Neural progenitor cell (in vitro differentiated cells): ENCODE measurements around the gene SFR1. TPM values are rescaled to one million over a fixed set of nuclear protein-coding genes. Genes with fewer than 3 reads are reported as not detected.

Experiments used
- DNase-seq: peaks from one replicate; pipeline ENCODE4 v3.0.0-alpha.2; 2016; ENCODE audit warnings: low spot score
- H2AFZ ChIP-seq: fragments of 200-600 bp; sonication (generic); replicated peaks from 2 replicates; pipeline ENCODE4 v1.6.1; 2016; ENCODE audit warnings: antibody characterized with exemption
- H3F3A ChIP-seq: fragments of 200-600 bp; sonication (generic); 2 replicates; pipeline ENCODE4 v1.6.1; 2016; ENCODE audit warnings: antibody characterized with exemption, low read depth
- H3K27ac ChIP-seq: fragments of 200-600 bp; sonication (generic); 2 replicates; pipeline ENCODE4 v1.5.1; 2016; ENCODE audit warnings: mild to moderate bottlenecking
- H3K27me3 ChIP-seq: fragments of 200-600 bp; sonication (generic); 2 replicates; pipeline ENCODE4 v1.6.1; 2016; ENCODE audit warnings: mild to moderate bottlenecking, moderate library complexity
- H3K36me3 ChIP-seq: fragments of 200-600 bp; sonication (generic); 2 replicates; pipeline ENCODE4 v1.5.1; 2016
- H3K4me1 ChIP-seq: fragments of 200-600 bp; sonication (generic); 2 replicates; pipeline ENCODE4 v1.6.1; 2016; ENCODE audit warnings: mixed run types
- H3K4me2 ChIP-seq: fragments of 200-600 bp; sonication (generic); 2 replicates; pipeline ENCODE4 v1.6.1; 2016
- H3K4me3 ChIP-seq: fragments of 200-600 bp; sonication (generic); 2 replicates; pipeline ENCODE4 v1.5.1; 2016
- H3K79me2 ChIP-seq: fragments of 200-600 bp; sonication (generic); 2 replicates; pipeline ENCODE4 v1.6.1; 2016; ENCODE audit warnings: low read depth
- H3K9ac ChIP-seq: fragments of 200-600 bp; sonication (generic); 2 replicates; pipeline ENCODE4 v1.6.1; 2016
- H3K9me3 ChIP-seq: fragments of 200-600 bp; sonication (generic); 2 replicates; pipeline ENCODE4 v1.5.1; 2016; ENCODE audit warnings: low read depth
- H4K20me1 ChIP-seq: fragments of 200-600 bp; sonication (generic); 2 replicates; pipeline ENCODE4 v1.6.1; 2016; ENCODE audit warnings: low read depth
- H3K27ac Mint-ChIP-seq: 3 replicates; pipeline ENCODE4 v1.8.0; 2021; ENCODE audit warnings: mixed read lengths
- H3K27me3 Mint-ChIP-seq: 2 replicates; pipeline ENCODE4 v1.8.0; 2022; ENCODE audit warnings: low read depth, mild to moderate bottlenecking, inconsistent platforms, moderate library complexity, mixed read lengths; ENCODE audit not compliant: insufficient read depth
- H3K36me3 Mint-ChIP-seq: 3 replicates; pipeline ENCODE4 v1.8.0; 2021; ENCODE audit warnings: mixed read lengths
- H3K4me1 Mint-ChIP-seq: 3 replicates; pipeline ENCODE4 v1.8.0; 2021; ENCODE audit warnings: mixed read lengths
- H3K4me3 Mint-ChIP-seq: 3 replicates; pipeline ENCODE4 v1.8.0; 2021; ENCODE audit warnings: mild to moderate bottlenecking, moderate library complexity, mixed read lengths
- H3K9me3 Mint-ChIP-seq: 3 replicates; pipeline ENCODE4 v1.8.0; 2020; ENCODE audit warnings: mixed read lengths
- CTCF ChIP-seq: fragments of 200-600 bp; sonication (generic); IDR thresholded peaks from 2 replicates; pipeline ENCODE4 v1.5.1; 2017; ENCODE audit warnings: antibody characterized with exemption, mild to moderate bottlenecking
- EZH2 ChIP-seq: fragments of 200-600 bp; sonication (generic); IDR thresholded peaks from 2 replicates; pipeline ENCODE4 v1.6.1; 2017; ENCODE audit warnings: antibody characterized with exemption, mild to moderate bottlenecking, moderate library complexity
- EZH2phosphoT487 ChIP-seq: fragments of 200-600 bp; sonication (generic); IDR thresholded peaks from 2 replicates; pipeline ENCODE4 v1.6.1; 2017; ENCODE audit warnings: antibody characterized with exemption
- total RNA-seq: library from RNA; depleted of rRNA; stranded (reverse); fragments of >200 nt; gene quantifications from 2 replicates; pipeline ENCODE4 v1.2.3, GENCODE V29; 2015; ENCODE audit warnings: low replicate concordance

SFR1 gene
- total RNA-seq, 1 donor from 2014 or later = 18.2 TPM

GRCh38 chr10:104098358-104098925 lies 23.5 kb upstream of the SFR1 start:
- Histone ChIP-seq H4K20me1 (no peaks in the 10 kb centered on the region), H3K36me3 (no peaks in the 10 kb centered on the region), H2AFZ (no peak overlapping the region), H3K4me1 (peaks cover 10% of the 10 kb centered on the region), H3K79me2 (no peaks in the 10 kb centered on the region), H3K4me2 (no peak overlapping the region), H3K4me3 (no peak overlapping the region), H3K27ac (no peak overlapping the region), H3K9me3 (no peaks in the 10 kb centered on the region), H3K27me3 (no peaks in the 10 kb centered on the region), H3K9ac (no peak overlapping the region), H3F3A (no peaks in the 10 kb centered on the region)
- no peak overlapping the region for H3K27ac Mint-ChIP-seq
- H3K36me3 Mint-ChIP-seq = no peaks in the 10 kb centered on the region
- DNase-seq = no peak
- no peak overlapping the region for H3K4me3 Mint-ChIP-seq
- H3K4me1 Mint-ChIP-seq = no peaks in the 10 kb centered on the region
- peaks cover 12% of the 10 kb centered on the region for H3K9me3 Mint-ChIP-seq
- TF ChIP-seq CTCF (no peak), EZH2 (no peak), EZH2phosphoT487 (no peak)
- no peaks in the 10 kb centered on the region for H3K27me3 Mint-ChIP-seq

GRCh38 chr10:104099269-104099668 lies 22.7 kb upstream of the SFR1 start:
- Histone ChIP-seq H3K27me3 (no peaks in the 10 kb centered on the region), H2AFZ (no peak overlapping the region), H3K4me2 (no peak overlapping the region), H3K27ac (no peak overlapping the region), H3F3A (no peaks in the 10 kb centered on the region), H3K9me3 (no peaks in the 10 kb centered on the region), H3K4me1 (peaks cover 10% of the 10 kb centered on the region), H4K20me1 (no peaks in the 10 kb centered on the region), H3K79me2 (no peaks in the 10 kb centered on the region), H3K9ac (no peak overlapping the region), H3K4me3 (no peak overlapping the region), H3K36me3 (no peaks in the 10 kb centered on the region)
- no peaks in the 10 kb centered on the region for H3K4me1 Mint-ChIP-seq
- no peaks in the 10 kb centered on the region for H3K36me3 Mint-ChIP-seq
- H3K9me3 Mint-ChIP-seq = peaks cover 11% of the 10 kb centered on the region
- H3K27me3 Mint-ChIP-seq = no peaks in the 10 kb centered on the region
- DNase-seq = no peak
- TF ChIP-seq EZH2 (no peak), EZH2phosphoT487 (no peak), CTCF (no peak)
- no peak overlapping the region for H3K4me3 Mint-ChIP-seq
- no peak overlapping the region for H3K27ac Mint-ChIP-seq

- DNase-seq = no peak
- H3K9ac ChIP-seq = no peak overlapping the region
- no peak overlapping the region for H3K27ac ChIP-seq
- TF ChIP-seq EZH2 = no peak
- TF ChIP-seq EZH2phosphoT487 = no peak
- no peak for TF ChIP-seq CTCF
- no peaks in the 10 kb centered on the region for H3K27me3 Mint-ChIP-seq
- H3K4me3 ChIP-seq = no peak overlapping the region
- no peak overlapping the region for H3K4me2 ChIP-seq
- H3F3A ChIP-seq = no peaks in the 10 kb centered on the region
- no peaks in the 10 kb centered on the region for H3K27me3 ChIP-seq
- no peaks in the 10 kb centered on the region for H3K36me3 Mint-ChIP-seq
- peaks cover 11% of the 10 kb centered on the region for H3K9me3 Mint-ChIP-seq
- peaks cover 10% of the 10 kb centered on the region for H3K4me1 ChIP-seq
- no peak overlapping the region for H2AFZ ChIP-seq
- H3K27ac Mint-ChIP-seq = no peak overlapping the region
- no peak overlapping the region for H3K4me3 Mint-ChIP-seq
- no peaks in the 10 kb centered on the region for H3K36me3 ChIP-seq
- no peaks in the 10 kb centered on the region for H4K20me1 ChIP-seq
- no peaks in the 10 kb centered on the region for H3K4me1 Mint-ChIP-seq
- H3K9me3 ChIP-seq = no peaks in the 10 kb centered on the region
- no peaks in the 10 kb centered on the region for H3K79me2 ChIP-seq
Measured at GRCh38 chr10:104099941-104100340, 22.0 kb upstream of the SFR1 start.
